Mesothelial cell of epicardium (in vitro differentiated cells): ENCODE measurements around the gene TGFB2. TPM values are rescaled to one million over a fixed set of nuclear protein-coding genes. Genes with fewer than 3 reads are reported as not detected.
A peak's percentile ranks its signal among the peaks of the same experiment; 100 is the strongest.

Experiments
- DNase-seq, 2 experiments: peaks; one replicate each; pipeline ENCODE4 v3.0.0; 2021; ENCODE audit warnings: low spot score in 2 of 2; ENCODE audit not compliant: unreplicated experiment in 2 of 2
- H3K27ac Mint-ChIP-seq: 2 replicates; pipeline ENCODE4 v1.8.0; 2021; ENCODE audit warnings: mixed read lengths
- H3K27me3 Mint-ChIP-seq: 2 replicates; pipeline ENCODE4 v1.8.0; 2021; ENCODE audit warnings: low read depth, mixed read lengths
- H3K36me3 Mint-ChIP-seq: 2 replicates; pipeline ENCODE4 v1.8.0; 2021; ENCODE audit warnings: mixed read lengths
- H3K4me1 Mint-ChIP-seq: 2 replicates; pipeline ENCODE4 v1.8.0; 2021; ENCODE audit warnings: mixed read lengths
- H3K4me3 Mint-ChIP-seq: 2 replicates; pipeline ENCODE4 v1.8.0; 2021; ENCODE audit warnings: mild to moderate bottlenecking, moderate library complexity, mixed read lengths
- H3K9me3 Mint-ChIP-seq: 2 replicates; pipeline ENCODE4 v1.8.0; 2021; ENCODE audit warnings: mixed read lengths
- total RNA-seq: library from RNA; stranded (reverse); gene quantifications from 3 replicates; pipeline ENCODE4 v1.2.1, GENCODE V29; 2021
- TF ChIP-seq, protein P1 (sequence below): fragments of 200-600 bp; sonication (generic); IDR thresholded peaks from one replicate; pipeline ENCODE4 v1.5.0; 2021; ENCODE audit warnings: antibody characterized with exemption; ENCODE audit not compliant: unreplicated experiment

The TGFB2 gene
- total RNA-seq, 1 donor from 2014 or later: 50.6 TPM

DNA sequence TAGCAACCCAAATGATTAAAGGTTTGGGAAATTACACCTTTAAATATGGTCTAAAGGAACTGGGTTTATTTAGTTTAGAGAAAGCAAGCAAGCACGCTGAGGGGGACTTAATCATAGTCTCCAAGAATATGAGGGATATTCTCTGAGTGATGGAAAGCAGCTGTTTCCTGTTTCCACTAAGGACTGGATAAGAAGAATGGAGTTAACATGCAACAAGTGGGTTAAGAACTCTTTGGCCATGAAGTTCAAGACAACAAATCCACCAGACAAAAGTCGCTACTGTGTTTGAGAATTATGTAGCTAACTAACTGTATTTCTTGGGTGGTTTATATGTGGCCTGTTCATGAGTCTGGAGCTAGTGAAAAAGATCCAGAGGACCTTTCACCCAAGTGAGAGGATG lies 85.7 kb downstream of the TGFB2 start:
- no peaks in the 10 kb centered on the region for H3K9me3 Mint-ChIP-seq
- peaks cover 5% of the 10 kb centered on the region for H3K36me3 Mint-ChIP-seq
- H3K4me1 Mint-ChIP-seq: peaks cover 32% of the 10 kb centered on the region
- H3K27me3 Mint-ChIP-seq: no peaks in the 10 kb centered on the region
- TF ChIP-seq, protein P1, sequence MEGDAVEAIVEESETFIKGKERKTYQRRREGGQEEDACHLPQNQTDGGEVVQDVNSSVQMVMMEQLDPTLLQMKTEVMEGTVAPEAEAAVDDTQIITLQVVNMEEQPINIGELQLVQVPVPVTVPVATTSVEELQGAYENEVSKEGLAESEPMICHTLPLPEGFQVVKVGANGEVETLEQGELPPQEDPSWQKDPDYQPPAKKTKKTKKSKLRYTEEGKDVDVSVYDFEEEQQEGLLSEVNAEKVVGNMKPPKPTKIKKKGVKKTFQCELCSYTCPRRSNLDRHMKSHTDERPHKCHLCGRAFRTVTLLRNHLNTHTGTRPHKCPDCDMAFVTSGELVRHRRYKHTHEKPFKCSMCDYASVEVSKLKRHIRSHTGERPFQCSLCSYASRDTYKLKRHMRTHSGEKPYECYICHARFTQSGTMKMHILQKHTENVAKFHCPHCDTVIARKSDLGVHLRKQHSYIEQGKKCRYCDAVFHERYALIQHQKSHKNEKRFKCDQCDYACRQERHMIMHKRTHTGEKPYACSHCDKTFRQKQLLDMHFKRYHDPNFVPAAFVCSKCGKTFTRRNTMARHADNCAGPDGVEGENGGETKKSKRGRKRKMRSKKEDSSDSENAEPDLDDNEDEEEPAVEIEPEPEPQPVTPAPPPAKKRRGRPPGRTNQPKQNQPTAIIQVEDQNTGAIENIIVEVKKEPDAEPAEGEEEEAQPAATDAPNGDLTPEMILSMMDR: no peak
- no peak overlapping the region for H3K4me3 Mint-ChIP-seq
- DNase-seq: no peak
- peak overlapping the region; percentile 68 for H3K27ac Mint-ChIP-seq

DNA sequence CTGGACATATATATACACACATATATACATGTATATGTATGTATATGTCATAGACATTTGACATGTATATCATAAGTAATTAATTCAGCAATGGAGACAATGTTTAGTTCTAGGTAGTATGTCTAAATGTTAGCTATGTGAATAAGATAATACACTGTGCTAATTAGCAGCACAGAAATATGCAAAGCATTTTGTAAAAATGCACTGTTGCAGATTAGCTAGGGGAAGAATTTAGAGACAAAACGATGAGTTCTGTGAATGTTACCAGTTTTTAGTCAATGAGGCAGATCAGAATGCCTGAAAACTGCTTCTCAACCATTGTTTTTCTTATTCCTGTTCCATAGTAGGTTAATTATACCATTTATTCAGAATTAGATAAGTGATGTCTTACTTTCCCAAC lies 86.3 kb downstream of the TGFB2 start:
- no peaks in the 10 kb centered on the region for H3K9me3 Mint-ChIP-seq
- peak overlapping the region; percentile 68 for H3K27ac Mint-ChIP-seq
- no peak overlapping the region for H3K4me3 Mint-ChIP-seq

DNA sequence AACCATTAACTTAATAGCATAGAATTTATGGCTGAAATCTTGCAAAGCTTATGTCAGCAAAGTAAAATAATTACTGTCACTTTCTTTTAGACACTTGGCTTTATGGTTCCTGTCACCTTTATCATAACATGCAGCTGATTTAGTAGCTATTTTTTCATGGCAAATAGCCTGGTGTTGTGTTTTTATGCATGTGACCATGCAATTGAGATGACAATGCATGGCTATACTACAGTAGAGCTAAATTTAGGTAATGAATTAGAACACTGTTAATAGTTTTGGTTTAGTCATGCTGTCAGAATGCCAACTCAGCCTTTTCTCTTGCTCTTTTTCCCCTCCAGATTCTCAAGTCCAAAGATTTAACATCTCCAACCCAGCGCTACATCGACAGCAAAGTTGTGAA lies 88.6 kb downstream of the TGFB2 start:
- H3K27ac Mint-ChIP-seq: no peak overlapping the region

More for the DNA sequence above, 86.3 kb downstream of the TGFB2 start:
- H3K27me3 Mint-ChIP-seq: no peaks in the 10 kb centered on the region
- TF ChIP-seq, protein P1: no peak
- H3K4me1 Mint-ChIP-seq: peaks cover 29% of the 10 kb centered on the region
- peaks cover 11% of the 10 kb centered on the region for H3K36me3 Mint-ChIP-seq
- no peak for DNase-seq

DNA sequence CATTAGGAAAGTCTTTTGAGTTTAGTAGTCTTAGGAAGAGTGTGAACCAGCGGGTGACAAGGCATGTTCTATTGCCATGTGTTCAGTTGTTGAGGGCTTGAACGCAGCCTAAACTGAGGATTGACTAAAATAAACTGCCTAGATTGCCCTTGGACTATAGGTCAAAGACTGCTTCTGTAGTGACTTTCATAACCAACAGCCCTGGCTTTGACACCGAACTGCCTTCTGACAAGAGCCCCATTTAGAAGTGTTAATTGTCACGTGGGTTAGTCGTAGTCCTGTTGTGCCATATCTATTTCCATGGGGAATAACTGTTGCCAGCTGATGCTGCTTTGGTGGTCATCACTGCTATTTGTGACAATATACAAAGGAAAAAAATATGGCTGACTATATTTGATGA lies 90.4 kb downstream of the TGFB2 start:
- Mint-ChIP-seq H3K9me3 (no peaks in the 10 kb centered on the region), H3K27me3 (no peaks in the 10 kb centered on the region), H3K27ac (no peak overlapping the region), H3K4me1 (peaks cover 40% of the 10 kb centered on the region), H3K36me3 (peaks cover 27% of the 10 kb centered on the region), H3K4me3 (no peak overlapping the region)
- no peak for DNase-seq
- TF ChIP-seq, protein P1: no peak

More for the DNA sequence above, 88.6 kb downstream of the TGFB2 start:
- TF ChIP-seq, protein P1: no peak
- DNase-seq: no peak
- Mint-ChIP-seq H3K9me3 (no peaks in the 10 kb centered on the region), H3K36me3 (peaks cover 25% of the 10 kb centered on the region), H3K4me1 (peaks cover 35% of the 10 kb centered on the region), H3K27me3 (no peaks in the 10 kb centered on the region), H3K4me3 (no peak overlapping the region)

DNA sequence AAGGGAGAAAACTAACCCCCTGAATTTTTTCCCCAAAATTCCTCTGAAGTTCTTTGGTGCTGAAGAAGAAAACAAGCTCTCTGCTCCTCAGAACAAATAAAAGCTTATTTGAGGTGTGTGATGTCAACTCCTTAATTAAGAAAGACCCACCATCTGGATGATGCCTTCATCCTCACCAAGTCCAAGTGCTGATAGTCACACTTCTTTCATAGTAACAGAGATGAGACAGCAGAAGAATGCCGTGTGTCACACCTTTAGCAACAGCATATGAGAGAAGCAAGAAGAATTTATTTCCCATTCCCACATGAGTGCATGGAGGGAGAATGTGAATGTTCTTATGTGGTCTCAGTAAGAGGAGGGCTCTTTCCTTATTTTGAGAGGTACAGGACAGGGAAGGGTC lies 91.2 kb downstream of the TGFB2 start:
- H3K4me1 Mint-ChIP-seq: peaks cover 31% of the 10 kb centered on the region
- peaks cover 27% of the 10 kb centered on the region for H3K36me3 Mint-ChIP-seq
- no peaks in the 10 kb centered on the region for H3K9me3 Mint-ChIP-seq
- H3K27ac Mint-ChIP-seq: no peak overlapping the region
- no peak for DNase-seq
- no peaks in the 10 kb centered on the region for H3K27me3 Mint-ChIP-seq
- no peak overlapping the region for H3K4me3 Mint-ChIP-seq
- TF ChIP-seq, protein P1: no peak

DNA sequence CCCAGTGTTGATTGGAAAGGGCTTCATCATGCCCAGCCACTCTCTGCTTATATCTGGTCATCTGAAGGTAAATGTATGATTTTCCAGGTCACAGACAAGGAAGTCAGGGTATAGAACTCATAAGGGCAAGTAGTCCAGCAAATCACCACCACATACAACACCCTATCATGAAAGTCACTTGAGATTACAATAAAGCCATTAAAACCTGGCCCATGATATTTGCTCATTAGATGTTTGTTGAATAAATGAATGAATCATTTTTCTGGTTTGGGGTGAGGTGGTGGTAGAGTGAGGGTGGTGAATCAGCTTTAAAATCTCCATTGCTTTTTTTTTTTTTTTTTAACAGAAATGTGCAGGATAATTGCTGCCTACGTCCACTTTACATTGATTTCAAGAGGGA lies 91.9 kb downstream of the TGFB2 start:
- TF ChIP-seq, protein P1: no peak
- peaks cover 29% of the 10 kb centered on the region for H3K36me3 Mint-ChIP-seq
- H3K4me1 Mint-ChIP-seq: peaks cover 31% of the 10 kb centered on the region
- no peaks in the 10 kb centered on the region for H3K9me3 Mint-ChIP-seq
- no peak overlapping the region for H3K4me3 Mint-ChIP-seq
- H3K27me3 Mint-ChIP-seq: no peaks in the 10 kb centered on the region
- no peak overlapping the region for H3K27ac Mint-ChIP-seq
- DNase-seq: no peak
